NCI-H2227 (cell line): ENCODE measurements around the gene IL17RC.

Experiments
- DNase-seq: peaks from one replicate; lab custom pipeline; 2025; ENCODE audit not compliant: unreplicated experiment; lab: John Stamatoyannopoulos, UW

IL17RC gene

GRCh38 chr3:9976721-9977709 lies 60.1 kb downstream of the IL17RC start:
- DNase-seq: no peak

GRCh38 chr3:9978710-9979305 lies 61.9 kb downstream of the IL17RC start:
- DNase-seq: no peak

DNA sequence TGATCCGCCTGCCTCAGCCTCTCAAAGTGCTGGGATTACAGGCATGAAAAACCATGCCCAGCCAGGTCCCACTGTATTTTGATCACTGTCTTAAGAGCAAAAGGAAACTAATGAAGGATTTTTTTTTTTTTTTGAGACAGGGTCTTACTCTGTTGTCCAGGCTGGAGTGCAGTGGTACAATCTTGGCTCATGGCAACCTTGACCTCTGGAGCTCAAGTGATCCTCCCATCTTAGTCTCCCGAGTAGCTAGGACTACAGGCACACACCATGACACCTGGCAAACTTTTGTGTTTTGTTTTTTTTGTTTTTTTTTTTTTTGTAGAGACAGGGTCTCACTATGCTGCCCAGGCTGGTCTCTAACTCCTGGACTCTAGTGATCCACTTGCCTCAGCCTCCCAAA lies 63.4 kb downstream of the IL17RC start:
- no peak for DNase-seq
